ENCODE data around the gene S100A5. TPM values are rescaled to one million over a fixed set of nuclear protein-coding genes. Genes with fewer than 3 reads are reported as not detected.
"Not testable (repeated sequence)": the region's sequence is repeated elsewhere in the genome, so short reads cannot be mapped to it uniquely, and the experiment has no call there.

Gene S100A5
- total and polyA plus RNA-seq, 9 of the 15 experiments (the other 6 are each of a cell fraction or from before 2014, with no cell fraction given) = 0.56 to 1.4 (median 0.64) TPM; not detected in 5

GRCh38 chr1:153583514-153583913, 42.8 kb upstream of the S100A5 start:
- H3K4me1 ChIP-seq (replicated peaks in 1 of 2; ENCODE audit: control insufficient read depth in 2 of 2, insufficient read depth in 2 of 2, low read length in 2 of 2); H3K9ac ChIP-seq (ENCODE audit: insufficient read depth in 1 of 2, low read depth in 2 of 2, low read length in 2 of 2); H3K27me3 ChIP-seq (ENCODE audit: control insufficient read depth in 2 of 2, insufficient read depth in 2 of 2, low read length in 2 of 2); BruUV-seq (replicated peaks); H3K9me3 ChIP-seq (replicated peaks; ENCODE audit: control insufficient read depth, insufficient read depth, low read depth, low read length); H3K4me3 ChIP-seq; H3K4me2 ChIP-seq (ENCODE audit: insufficient read depth, low read length); FAIRE-seq; H4K20me1 ChIP-seq (replicated peaks; ENCODE audit: control insufficient read depth, insufficient read depth, low read length); intact Hi-C loops (cut with micrococcal nuclease); H3K9me1 ChIP-seq (ENCODE audit: control insufficient read depth, insufficient read depth, low read length); H3K79me2 ChIP-seq (ENCODE audit: control insufficient read depth, insufficient read depth, low read length); in situ Hi-C loops (cut with MboI); ATAC-seq; H3K36me3 ChIP-seq (ENCODE audit: control insufficient read depth, insufficient read depth, low read length); H3K27ac ChIP-seq (ENCODE audit: extremely low read depth, low read depth, low read length); H2AFZ ChIP-seq (ENCODE audit: low read depth, low read length); DNase-seq (ENCODE audit: extremely low read depth in 1 of 4, low spot score in 3 of 4): not testable (repeated sequence)
- 14% methylated on average over 1 of the region's 3 CpGs for WGBS (ENCODE audit: insufficient coverage, low coverage, missing lambda C conversion rate)
- TF ChIP-seq CBFA2T3 (IDR thresholded peaks at IDR 0.05) = peak; percentile 51
- POLR2A ChIA-PET = interaction anchor here (1.3 kb wide), 1 partner anchor 9 kb away, joined by 4 read pairs; no protein-coding TSS in a partner anchor
- CTCF ChIA-PET (ENCODE audit: low intra/inter-chr PET ratio) = interaction anchor here (0.7 kb wide), 1 partner anchor 11 kb away, joined by 3 read pairs; no protein-coding TSS in a partner anchor

- H3K4me3 ChIP-seq; FAIRE-seq; H3K9me3 ChIP-seq (replicated peaks; ENCODE audit: control insufficient read depth, insufficient read depth, low read depth, low read length); intact Hi-C loops (cut with micrococcal nuclease); H4K20me1 ChIP-seq (replicated peaks; ENCODE audit: control insufficient read depth, insufficient read depth, low read length); ATAC-seq; BruUV-seq (replicated peaks); H3K27ac ChIP-seq (ENCODE audit: extremely low read depth, low read depth, low read length); H3K4me2 ChIP-seq (ENCODE audit: insufficient read depth, low read length); in situ Hi-C loops (cut with MboI); H3K36me3 ChIP-seq (ENCODE audit: control insufficient read depth, insufficient read depth, low read length); H3K9ac ChIP-seq (ENCODE audit: insufficient read depth in 1 of 2, low read depth in 2 of 2, low read length in 2 of 2); H3K79me2 ChIP-seq (ENCODE audit: control insufficient read depth, insufficient read depth, low read length); H3K27me3 ChIP-seq (ENCODE audit: control insufficient read depth in 2 of 2, insufficient read depth in 2 of 2, low read length in 2 of 2); CTCF ChIA-PET (ENCODE audit: low intra/inter-chr PET ratio); DNase-seq (ENCODE audit: extremely low read depth in 1 of 4, low spot score in 3 of 4); H3K9me1 ChIP-seq (ENCODE audit: control insufficient read depth, insufficient read depth, low read length); H3K4me1 ChIP-seq (replicated peaks in 1 of 2; ENCODE audit: control insufficient read depth in 2 of 2, insufficient read depth in 2 of 2, low read length in 2 of 2); H2AFZ ChIP-seq (ENCODE audit: low read depth, low read length): not testable (repeated sequence)
- POLR2A ChIA-PET = interaction anchor here (1.3 kb wide), 1 partner anchor 10 kb away, joined by 4 read pairs; no protein-coding TSS in a partner anchor
- WGBS (ENCODE audit: insufficient coverage, low coverage, missing lambda C conversion rate) = 20% methylated on average over 1 of the region's 34 CpGs
Measured at GRCh38 chr1:153582836-153583235, 42.1 kb upstream of the S100A5 start.

Measured in K562 (cell line).